Measurements from ENCODE around the gene FZD1. TPM values are rescaled to one million over a fixed set of nuclear protein-coding genes. Genes with fewer than 3 reads are reported as not detected.

The FZD1 gene
- total and polyA plus RNA-seq, 8 donors = 15.5 to 70.2 (median 59.9) TPM

DNA sequence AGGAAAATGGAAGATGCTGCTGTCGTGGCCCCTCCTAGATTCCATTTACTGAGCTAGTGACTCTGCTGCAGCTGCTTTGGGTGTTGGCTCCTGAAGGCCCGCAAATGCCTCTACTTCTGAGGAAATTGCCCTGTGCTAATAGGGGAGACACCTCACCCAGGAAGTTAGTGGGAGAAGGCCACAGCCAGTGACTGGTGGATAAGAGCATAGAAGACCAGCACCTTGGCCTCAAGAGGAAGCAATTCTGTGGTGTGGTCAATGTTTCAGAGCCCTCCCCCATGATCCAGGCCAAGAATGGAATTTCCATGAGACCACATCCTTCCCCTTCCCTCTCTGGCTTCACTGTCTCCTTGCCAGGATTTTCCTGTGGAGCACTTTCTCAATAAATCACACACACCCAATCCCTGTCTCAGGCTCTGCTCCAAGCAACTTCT, 25.0 kb upstream of the FZD1 start:
- H3K9me3 ChIP-seq = no peaks in the 10 kb centered on the region
- no peak overlapping the region for H3K4me3 ChIP-seq
- H3K36me3 ChIP-seq = no peaks in the 10 kb centered on the region
- intact Hi-C loops (cut with DNase I) = no loop called here
- ATAC-seq = peak; percentile 22
- H3K4me1 ChIP-seq = peaks cover 15% of the 10 kb centered on the region in 2 donors
- H3K27ac ChIP-seq = peak overlapping the region; percentile 53 to 78
- no peaks in the 10 kb centered on the region for H3K27me3 ChIP-seq
- DNase-seq = peak in 1 of 4 donors; percentile 56
- TF ChIP-seq, protein P1, sequence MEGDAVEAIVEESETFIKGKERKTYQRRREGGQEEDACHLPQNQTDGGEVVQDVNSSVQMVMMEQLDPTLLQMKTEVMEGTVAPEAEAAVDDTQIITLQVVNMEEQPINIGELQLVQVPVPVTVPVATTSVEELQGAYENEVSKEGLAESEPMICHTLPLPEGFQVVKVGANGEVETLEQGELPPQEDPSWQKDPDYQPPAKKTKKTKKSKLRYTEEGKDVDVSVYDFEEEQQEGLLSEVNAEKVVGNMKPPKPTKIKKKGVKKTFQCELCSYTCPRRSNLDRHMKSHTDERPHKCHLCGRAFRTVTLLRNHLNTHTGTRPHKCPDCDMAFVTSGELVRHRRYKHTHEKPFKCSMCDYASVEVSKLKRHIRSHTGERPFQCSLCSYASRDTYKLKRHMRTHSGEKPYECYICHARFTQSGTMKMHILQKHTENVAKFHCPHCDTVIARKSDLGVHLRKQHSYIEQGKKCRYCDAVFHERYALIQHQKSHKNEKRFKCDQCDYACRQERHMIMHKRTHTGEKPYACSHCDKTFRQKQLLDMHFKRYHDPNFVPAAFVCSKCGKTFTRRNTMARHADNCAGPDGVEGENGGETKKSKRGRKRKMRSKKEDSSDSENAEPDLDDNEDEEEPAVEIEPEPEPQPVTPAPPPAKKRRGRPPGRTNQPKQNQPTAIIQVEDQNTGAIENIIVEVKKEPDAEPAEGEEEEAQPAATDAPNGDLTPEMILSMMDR (IDR thresholded peaks at IDR 0.05) = no peak

DNA sequence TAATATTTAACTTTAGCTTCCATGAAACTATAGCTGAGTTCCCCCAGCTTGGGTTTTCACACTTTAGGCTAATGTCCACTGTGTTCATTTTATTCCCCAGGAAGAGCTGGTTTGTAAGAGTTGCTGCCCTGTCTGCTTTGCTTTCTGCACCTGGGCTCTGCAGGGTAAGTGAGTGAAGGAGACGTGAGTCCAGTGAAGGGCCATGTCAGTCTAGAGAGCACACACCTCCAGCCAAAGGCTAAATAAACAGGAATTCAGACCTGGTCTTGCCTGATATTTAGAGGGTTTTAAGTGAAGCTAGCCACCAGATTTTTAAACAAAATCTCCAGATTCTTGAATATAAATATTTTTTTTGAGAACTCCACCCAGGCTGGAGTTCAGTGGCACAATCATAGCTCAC, 24.5 kb upstream of the FZD1 start:
- intact Hi-C loops (cut with DNase I) = no loop called here
- peaks cover 15% of the 10 kb centered on the region in 2 donors for H3K4me1 ChIP-seq
- no peak for DNase-seq
- TF ChIP-seq, protein P1 (IDR thresholded peaks at IDR 0.05) = no peak
- ATAC-seq = peak; percentile 83
- H3K9me3 ChIP-seq = no peaks in the 10 kb centered on the region
- H3K27me3 ChIP-seq = no peaks in the 10 kb centered on the region
- no peaks in the 10 kb centered on the region for H3K36me3 ChIP-seq
- H3K27ac ChIP-seq = peak overlapping the region; percentile 53 to 78
- H3K4me3 ChIP-seq = no peak overlapping the region

DNA sequence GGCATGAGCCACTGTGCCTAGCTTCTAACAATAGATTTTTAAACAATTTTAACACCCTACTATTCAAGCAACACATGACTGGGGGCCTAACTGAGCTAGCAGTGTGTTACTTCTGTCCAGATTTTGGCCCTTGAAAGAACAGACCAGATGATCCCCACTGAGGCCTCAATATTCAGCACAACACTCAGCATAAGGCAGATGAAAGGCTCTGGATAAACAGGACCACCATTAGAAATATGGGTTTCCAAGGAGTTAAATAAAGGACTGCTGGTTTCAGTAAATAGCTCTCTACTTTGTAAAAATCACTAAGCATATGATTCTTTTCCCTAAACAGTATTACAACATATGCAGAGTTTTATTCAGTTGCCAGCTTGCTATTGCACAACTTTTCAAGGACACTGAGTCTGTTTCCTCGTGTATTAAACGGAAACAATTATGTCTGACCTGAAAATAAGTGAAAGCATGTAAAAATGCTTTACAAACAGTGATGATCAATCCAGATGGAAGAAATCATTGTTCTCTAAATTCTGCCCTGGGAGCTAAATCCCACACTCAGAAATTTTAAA, 23.8 kb upstream of the FZD1 start:
- H3K4me3 ChIP-seq = no peak overlapping the region
- DNase-seq (peak in 2 of 4 donors; percentile 91 to 93), ATAC-seq (peak; percentile 69)
- H3K4me1 ChIP-seq = peaks cover 15% of the 10 kb centered on the region in 2 donors
- no peaks in the 10 kb centered on the region for H3K27me3 ChIP-seq
- H3K9me3 ChIP-seq = no peaks in the 10 kb centered on the region
- intact Hi-C loops (cut with DNase I) = no loop called here
- TF ChIP-seq, protein P1 (IDR thresholded peaks at IDR 0.05) = no peak
- no peaks in the 10 kb centered on the region for H3K36me3 ChIP-seq
- H3K27ac ChIP-seq = peak overlapping the region; percentile 53 to 78

DNA sequence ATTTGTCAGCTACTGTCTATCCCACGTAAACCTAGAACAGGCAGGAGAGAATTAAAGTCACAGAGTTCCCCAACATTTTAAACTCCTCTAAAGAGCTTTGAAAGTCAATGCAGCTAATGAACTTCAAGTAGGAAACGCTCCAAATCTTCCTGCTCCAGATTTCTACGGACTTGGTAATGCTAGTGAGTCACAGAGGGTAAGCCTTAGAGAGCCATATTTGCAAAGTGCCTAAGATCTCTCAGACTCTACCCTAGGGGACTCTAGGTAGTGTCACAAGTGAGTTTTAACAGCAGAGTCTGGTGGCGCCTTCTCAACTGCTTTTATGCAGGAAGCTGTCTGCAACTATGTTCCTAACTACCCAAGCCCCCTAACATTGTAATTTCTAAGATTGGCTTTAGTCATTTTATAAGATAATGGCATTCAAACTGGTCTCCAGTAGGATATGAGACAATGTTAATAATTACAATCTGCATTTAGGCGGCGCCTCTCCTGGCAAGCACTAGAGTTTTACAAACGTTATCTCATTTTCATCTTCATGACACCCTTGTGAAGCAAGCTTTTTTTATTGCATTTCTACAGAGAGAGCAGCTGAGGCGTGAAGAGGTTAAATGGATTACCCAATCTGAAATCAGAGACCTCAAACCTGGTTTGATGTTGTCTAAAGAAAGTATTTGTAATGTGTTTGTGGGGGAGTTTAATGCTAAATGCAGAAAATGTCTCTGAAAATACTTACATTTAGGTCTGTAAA, 22.0 kb upstream of the FZD1 start:
- no peaks in the 10 kb centered on the region for H3K36me3 ChIP-seq
- H3K9me3 ChIP-seq = no peaks in the 10 kb centered on the region
- ATAC-seq = peak; percentile 66
- no peak overlapping the region for H3K27ac ChIP-seq
- H3K27me3 ChIP-seq = no peaks in the 10 kb centered on the region
- DNase-seq = no peak
- intact Hi-C loops (cut with DNase I) = no loop called here
- no peak overlapping the region for H3K4me3 ChIP-seq
- peaks cover 15% of the 10 kb centered on the region in 2 donors for H3K4me1 ChIP-seq
- TF ChIP-seq, protein P1 (IDR thresholded peaks at IDR 0.05) = no peak

DNA sequence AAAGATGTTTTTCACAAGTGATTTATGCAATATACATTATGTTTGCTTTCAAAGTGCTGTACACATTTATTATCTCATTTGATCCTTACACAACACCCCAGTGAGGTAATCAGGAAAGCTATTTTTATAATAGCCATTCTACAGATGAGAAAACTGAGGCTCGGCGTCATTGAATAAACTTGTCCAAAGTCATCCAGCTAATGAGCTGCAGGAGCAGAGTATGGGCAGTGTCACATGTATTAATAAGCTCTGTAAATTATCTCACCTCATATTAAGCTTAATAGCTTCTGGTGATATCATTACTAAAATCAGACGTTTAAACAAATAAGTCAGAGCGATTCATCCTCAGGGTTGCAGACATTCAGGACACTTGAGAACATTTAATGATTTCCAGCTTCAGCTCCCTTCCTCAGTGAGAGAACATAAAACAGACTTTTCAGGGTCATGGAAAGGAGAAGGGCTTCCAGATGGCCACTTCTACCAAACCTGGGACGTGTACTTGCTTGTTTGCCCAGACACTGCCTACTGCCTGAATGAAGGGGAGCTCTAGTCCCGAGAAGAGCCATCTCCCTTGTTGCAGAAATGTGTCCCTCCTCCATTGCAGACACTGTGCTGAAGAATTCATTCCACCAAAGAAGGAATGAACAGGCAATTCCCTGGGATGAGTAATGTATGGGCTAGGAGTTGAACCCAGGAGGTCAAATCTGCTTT, 20.5 kb upstream of the FZD1 start:
- ATAC-seq (no peak), DNase-seq (no peak)
- Histone ChIP-seq H3K27ac (no peak overlapping the region), H3K4me1 (peaks cover 15% of the 10 kb centered on the region in 2 donors), H3K4me3 (no peak overlapping the region), H3K27me3 (no peaks in the 10 kb centered on the region), H3K9me3 (no peaks in the 10 kb centered on the region), H3K36me3 (no peaks in the 10 kb centered on the region)
- intact Hi-C loops (cut with DNase I) = no loop called here
- TF ChIP-seq, protein P1 (IDR thresholded peaks at IDR 0.05) = no peak

Measured in left lung (tissue), 10 donors.